ENCODE data around the gene SHC2.
"Not testable (repeated sequence)": the region's sequence is repeated elsewhere in the genome, so short reads cannot be mapped to it uniquely, and the experiment has no call there.

Gene SHC2

DNA sequence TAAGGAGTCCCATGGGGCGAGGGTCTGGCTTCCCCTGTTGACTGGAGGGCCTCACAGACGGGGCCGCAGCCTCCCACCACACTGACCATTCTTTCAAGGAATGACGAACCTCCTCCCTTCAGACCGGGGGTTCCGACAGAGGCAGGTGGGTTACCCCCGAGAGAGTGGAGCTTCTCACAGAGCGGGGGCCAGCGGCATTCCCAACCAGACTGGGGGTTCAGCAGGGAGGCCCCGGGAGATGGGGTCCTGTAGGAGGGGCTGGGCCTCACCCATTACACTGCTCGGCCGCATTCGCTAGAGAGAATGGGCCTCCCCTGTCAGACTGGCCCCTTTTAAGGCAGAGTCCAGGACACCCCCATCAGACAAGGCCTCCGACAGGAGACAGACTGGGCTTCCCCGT lies 36.3 kb downstream of the SHC2 start:
- H3K4me3 ChIP-seq (ENCODE audit: low read depth, low read length), result no peak overlapping the region
- TF ChIP-seq, protein P1, sequence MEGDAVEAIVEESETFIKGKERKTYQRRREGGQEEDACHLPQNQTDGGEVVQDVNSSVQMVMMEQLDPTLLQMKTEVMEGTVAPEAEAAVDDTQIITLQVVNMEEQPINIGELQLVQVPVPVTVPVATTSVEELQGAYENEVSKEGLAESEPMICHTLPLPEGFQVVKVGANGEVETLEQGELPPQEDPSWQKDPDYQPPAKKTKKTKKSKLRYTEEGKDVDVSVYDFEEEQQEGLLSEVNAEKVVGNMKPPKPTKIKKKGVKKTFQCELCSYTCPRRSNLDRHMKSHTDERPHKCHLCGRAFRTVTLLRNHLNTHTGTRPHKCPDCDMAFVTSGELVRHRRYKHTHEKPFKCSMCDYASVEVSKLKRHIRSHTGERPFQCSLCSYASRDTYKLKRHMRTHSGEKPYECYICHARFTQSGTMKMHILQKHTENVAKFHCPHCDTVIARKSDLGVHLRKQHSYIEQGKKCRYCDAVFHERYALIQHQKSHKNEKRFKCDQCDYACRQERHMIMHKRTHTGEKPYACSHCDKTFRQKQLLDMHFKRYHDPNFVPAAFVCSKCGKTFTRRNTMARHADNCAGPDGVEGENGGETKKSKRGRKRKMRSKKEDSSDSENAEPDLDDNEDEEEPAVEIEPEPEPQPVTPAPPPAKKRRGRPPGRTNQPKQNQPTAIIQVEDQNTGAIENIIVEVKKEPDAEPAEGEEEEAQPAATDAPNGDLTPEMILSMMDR (IDR thresholded peaks at IDR 0.05; ENCODE audit: borderline replicate concordance, insufficient read depth, low read depth, low read length), result no peak

DNA sequence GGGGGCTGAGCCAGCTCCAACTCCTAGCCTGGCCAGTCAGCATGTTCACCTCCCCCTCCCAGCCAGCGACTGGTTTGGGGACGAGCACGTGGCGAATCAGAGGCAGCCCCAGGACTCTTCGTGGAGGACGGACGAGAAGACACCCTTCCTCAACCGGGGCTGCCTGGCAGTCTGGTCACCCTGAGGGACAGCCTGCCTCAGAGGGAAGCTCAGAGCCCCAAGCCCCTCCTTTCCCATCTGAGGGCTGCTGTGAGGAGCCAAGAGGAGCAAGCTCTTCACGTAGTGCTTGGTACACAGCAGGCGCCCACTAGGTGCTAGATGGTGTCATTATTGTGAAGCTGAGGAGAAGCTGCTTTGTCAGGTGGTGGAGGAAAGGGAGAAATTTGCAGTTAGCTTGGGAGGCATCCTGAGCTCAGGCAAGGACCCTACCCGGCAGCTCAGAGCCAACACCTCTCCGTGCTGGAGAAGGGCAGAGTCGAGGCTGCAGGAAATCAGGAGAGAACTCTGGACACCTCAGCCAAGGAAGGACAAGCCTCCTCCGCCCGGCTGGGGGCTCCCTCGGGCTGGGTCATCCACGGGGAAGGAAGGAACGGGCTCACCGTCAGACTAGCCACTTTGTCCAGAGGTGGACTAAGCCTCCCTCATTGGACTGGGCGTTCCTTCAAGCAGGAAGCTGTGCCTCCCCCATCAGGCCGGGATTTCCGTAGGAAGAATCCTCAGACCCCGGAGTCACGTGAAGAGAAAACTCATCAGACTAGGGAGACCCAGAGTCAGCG lies 37.0 kb downstream of the SHC2 start:
- H3K4me3 ChIP-seq (ENCODE audit: low read depth, low read length), result no peak overlapping the region
- TF ChIP-seq, protein P1 (IDR thresholded peaks at IDR 0.05; ENCODE audit: borderline replicate concordance, insufficient read depth, low read depth, low read length), result no peak

DNA sequence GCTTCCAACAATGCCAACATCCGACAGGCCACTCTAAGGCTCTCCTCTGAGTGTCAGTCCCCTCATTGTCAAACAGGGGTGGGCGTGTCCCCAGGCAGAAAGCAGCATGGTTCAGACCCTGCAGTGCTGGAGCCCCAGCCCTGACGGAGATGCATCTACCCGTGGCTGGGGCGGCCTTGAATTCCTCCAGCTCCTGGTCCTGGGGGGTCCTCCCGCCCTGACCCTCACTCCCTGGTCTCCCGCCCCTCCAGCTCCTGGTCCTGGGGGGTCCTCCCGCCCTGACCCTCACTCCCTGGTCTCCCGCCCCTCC lies 38.0 kb downstream of the SHC2 start:
- not testable (repeated sequence) for H3K4me3 ChIP-seq (ENCODE audit: low read depth, low read length)

DNA sequence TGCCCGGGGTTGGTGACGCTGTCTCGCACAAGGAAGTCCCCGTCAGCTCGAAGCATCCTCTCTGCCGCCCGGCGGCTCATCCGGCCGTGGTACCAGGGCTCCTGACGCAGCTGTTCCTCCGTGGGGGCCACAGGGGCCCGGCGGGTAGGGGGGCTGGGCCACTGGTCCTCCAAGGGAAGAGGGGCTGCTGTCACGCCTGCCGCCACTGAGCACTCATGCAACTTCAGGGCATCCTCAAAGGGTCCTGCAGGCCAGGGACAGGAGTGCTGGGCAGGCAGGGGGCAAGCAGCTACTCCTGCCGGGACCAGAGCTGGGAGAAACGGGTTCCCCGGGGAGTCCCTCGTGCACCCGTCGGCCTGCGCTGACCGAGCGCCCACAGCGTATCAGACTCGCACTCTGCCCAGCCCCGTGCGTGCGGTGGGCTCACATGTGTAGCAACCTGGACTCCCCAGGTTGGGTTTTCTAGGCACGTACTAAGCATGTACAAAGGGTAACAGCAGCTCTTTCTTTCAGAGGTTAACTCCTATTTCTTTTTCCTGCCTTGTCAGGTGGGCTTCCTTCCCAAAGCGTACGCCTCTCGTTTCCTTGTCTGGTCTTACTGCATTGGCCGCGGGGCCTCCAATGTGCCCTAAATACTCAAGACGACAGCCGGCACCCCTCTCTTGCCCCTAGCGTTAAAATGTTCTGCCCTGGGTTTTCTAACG lies 38.5 kb downstream of the SHC2 start:
- TF ChIP-seq, protein P1 (IDR thresholded peaks at IDR 0.05; ENCODE audit: borderline replicate concordance, insufficient read depth, low read depth, low read length), result no peak

DNA sequence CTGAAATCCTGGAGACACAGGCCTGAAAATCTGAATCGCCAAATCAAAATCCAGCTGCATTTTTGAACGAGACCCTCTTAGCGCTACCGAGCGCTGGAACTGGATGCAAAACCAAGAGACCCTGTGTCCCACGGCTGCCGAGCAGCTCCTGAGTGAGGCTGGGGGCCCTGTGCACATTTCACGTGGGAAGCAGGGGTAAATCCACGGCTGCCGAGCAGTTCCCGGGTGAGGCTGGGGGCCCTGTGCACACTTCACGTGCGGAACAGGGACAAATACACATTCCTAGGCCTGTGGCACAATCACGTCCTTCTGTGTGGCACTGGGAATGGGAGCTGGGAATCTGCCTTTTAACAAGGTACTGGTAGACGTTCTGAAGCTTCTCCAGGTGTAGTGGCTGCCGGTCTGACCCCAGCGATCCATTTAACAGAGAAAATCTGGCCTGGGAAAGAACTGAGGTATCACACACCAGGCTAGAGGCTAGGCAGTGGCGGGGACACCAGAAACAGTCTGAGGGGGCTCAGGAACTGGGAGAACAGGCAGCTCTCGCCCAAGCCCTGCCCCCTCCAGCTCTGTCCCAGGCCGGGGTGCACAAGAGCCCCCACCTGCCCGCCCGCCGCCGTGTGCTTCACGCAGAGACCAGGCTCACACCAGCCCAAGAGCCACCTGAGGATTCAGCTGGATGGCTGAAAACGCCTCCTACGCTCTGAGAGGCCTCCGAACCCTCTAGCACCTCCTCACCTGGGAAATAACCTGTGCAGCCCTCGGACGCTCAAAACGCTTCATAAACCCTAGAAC lies 40.9 kb downstream of the SHC2 start:
- no peak overlapping the region for H3K4me3 ChIP-seq (ENCODE audit: low read depth, low read length)
- TF ChIP-seq, protein P1 (IDR thresholded peaks at IDR 0.05; ENCODE audit: borderline replicate concordance, insufficient read depth, low read depth, low read length), result no peak

More for the DNA sequence above, 38.5 kb downstream of the SHC2 start:
- H3K4me3 ChIP-seq (ENCODE audit: low read depth, low read length), result no peak overlapping the region

DNA sequence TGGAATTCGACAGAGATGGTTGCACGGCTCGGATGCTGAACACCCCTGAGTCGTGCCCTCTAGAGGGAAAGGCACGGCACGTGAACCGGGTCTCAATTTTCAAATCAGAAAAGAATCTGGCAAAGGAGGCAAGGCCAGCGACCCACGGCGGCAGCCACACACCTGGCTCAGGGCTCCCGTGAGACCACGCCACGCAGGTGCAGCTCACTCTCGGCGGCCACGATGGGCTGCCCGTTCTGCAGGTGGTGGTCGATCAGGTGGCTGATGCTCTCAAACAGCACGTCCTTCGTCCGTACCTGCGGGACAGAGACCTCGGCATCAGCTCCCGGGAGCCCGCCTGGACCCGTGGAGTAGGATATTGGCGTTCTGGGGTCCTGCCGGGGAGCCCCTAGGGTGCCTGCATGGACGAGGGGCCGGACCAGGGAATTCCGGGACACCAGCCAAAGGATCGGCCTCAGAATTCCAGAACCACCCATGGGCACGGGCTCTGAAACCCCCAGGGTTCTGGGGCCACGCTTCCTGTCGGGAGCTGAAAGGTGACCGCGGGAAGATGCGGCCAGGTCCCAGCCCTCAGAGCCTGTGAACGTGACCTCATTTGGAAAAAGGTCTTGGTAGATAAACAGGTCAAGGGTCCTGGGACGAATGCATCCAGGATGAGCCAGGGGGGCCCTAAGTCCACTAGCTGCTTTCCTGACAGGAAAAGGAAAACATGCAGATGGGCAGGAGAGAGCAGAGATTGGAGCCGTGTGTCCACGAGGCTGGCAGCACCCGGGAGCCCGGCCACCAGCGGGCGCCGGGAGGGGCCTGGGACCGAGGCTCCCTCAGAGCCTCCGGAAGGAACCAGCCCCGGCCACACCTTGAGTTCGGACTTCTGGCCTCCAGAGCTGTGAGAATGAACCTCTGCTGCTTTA lies 41.8 kb downstream of the SHC2 start:
- H3K4me3 ChIP-seq (ENCODE audit: low read depth, low read length), result no peak overlapping the region
- TF ChIP-seq, protein P1 (IDR thresholded peaks at IDR 0.05; ENCODE audit: borderline replicate concordance, insufficient read depth, low read depth, low read length), result no peak

DNA sequence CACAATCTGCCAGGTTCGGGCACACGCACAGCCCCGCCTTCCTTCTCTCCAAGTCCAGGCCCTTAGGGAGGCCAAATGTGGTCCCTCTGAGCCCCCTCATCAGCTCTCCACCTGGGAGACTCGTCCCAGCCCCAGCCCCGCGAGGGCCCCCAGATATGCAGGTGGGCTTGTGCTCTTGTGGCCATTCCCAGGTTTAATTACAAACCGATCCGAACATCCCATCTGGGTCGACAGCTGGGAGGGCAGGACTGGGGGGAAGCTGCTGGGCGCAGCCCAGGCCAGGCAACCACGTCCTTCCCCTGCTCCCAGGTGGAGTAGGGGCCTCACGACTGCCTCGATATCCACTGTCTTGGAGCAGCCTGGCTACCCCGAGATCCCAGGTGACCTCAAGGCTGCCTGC lies 44.4 kb downstream of the SHC2 start:
- H3K4me3 ChIP-seq (ENCODE audit: low read depth, low read length), result no peak overlapping the region
- TF ChIP-seq, protein P1 (IDR thresholded peaks at IDR 0.05; ENCODE audit: borderline replicate concordance, insufficient read depth, low read depth, low read length), result no peak

Measured in GM12875 (cell line).